Caco-2 (cell line): Measurements from ENCODE around the gene FAM53A. TPM values are rescaled to one million over a fixed set of nuclear protein-coding genes. Genes with fewer than 3 reads are reported as not detected.
A peak's percentile ranks its signal among the peaks of the same experiment; 100 is the strongest.

Experiments used
- BruUV-seq: library from RNA; stranded (reverse); fragments of 400-500 nt; replicated peaks from 2 replicates; lab custom pipeline; 2021; lab: Mats Ljungman, UMichigan
- CTCF ChIA-PET: fragments of 300-600 bp; sonication (Branson Sonifier 250); formaldehyde crosslinking; loops from one replicate; lab custom pipeline; 2022; ENCODE audit warnings: antibody characterized with exemption; lab: Charles Lee
- POLR2A ChIA-PET: fragments of 300-600 bp; sonication (Branson Sonifier 250); formaldehyde crosslinking; loops from one replicate; lab custom pipeline; 2022; ENCODE audit warnings: antibody characterized with exemption; lab: Charles Lee
- DNase-seq, 2 experiments: peaks; one replicate each; pipeline versions ENCODE4 v3.0.0 to v3.0.0-alpha.2; 2020 to 2022
- H3K27me3 ChIP-seq: replicated peaks from 2 replicates; pipeline ENCODE4 v1.6.0; 2011; ENCODE audit warnings: low read length; ENCODE audit not compliant: control insufficient read depth, insufficient read depth
- H3K36me3 ChIP-seq: 2 replicates; pipeline ENCODE4 v1.5.1; 2011; ENCODE audit warnings: low read length; ENCODE audit not compliant: control insufficient read depth, insufficient read depth
- H3K4me1 ChIP-seq: fragments of 250-450 bp; sonication (Bioruptor Pico); 2 replicates; pipeline ENCODE4 v1.5.1; 2020; ENCODE audit warnings: mild to moderate bottlenecking
- H3K4me3 ChIP-seq: 2 replicates; pipeline ENCODE4 v1.5.1; 2011; ENCODE audit warnings: low read depth, mild to moderate bottlenecking, control low read depth, low read length
- H3K9me3 ChIP-seq: fragments of 250-450 bp; sonication (Bioruptor Pico); 2 replicates; pipeline ENCODE4 v1.5.1; 2020; ENCODE audit warnings: mild to moderate bottlenecking, moderate library complexity
- H3K27ac Mint-ChIP-seq: one replicate; pipeline ENCODE4 v1.8.0; 2022; ENCODE audit warnings: mixed read lengths; ENCODE audit not compliant: unreplicated experiment
- H3K27me3 Mint-ChIP-seq: one replicate; pipeline ENCODE4 v1.8.0; 2022; ENCODE audit warnings: mixed read lengths; ENCODE audit not compliant: insufficient read depth, unreplicated experiment
- H3K36me3 Mint-ChIP-seq: one replicate; pipeline ENCODE4 v1.8.0; 2022; ENCODE audit warnings: mild to moderate bottlenecking, mixed read lengths; ENCODE audit not compliant: insufficient read depth, unreplicated experiment
- H3K4me1 Mint-ChIP-seq: one replicate; pipeline ENCODE4 v1.8.0; 2022; ENCODE audit warnings: low read depth, mixed read lengths; ENCODE audit not compliant: unreplicated experiment
- H3K4me3 Mint-ChIP-seq: one replicate; pipeline ENCODE4 v1.8.0; 2022; ENCODE audit warnings: mild to moderate bottlenecking, moderate library complexity, mixed read lengths; ENCODE audit not compliant: unreplicated experiment
- H3K9me3 Mint-ChIP-seq: one replicate; pipeline ENCODE4 v1.8.0; 2022; ENCODE audit warnings: mixed read lengths; ENCODE audit not compliant: unreplicated experiment
- CTCF ChIP-seq, 2 experiments: fragments of 200-600 bp in 1 of 2; IDR thresholded peaks; 1 replicate in 1 of 2; 2 replicates in 1 of 2; pipeline versions ENCODE4 v1.5.1 to v1.8.0; 2011 to 2022; ENCODE audit warnings: antibody characterized with exemption in 1 of 2, control low read depth in 1 of 2, inconsistent platforms in 1 of 2, low read depth in 1 of 2, low read length in 1 of 2, mild to moderate bottlenecking in 1 of 2, moderate library complexity in 1 of 2; ENCODE audit not compliant: insufficient read depth in 1 of 2, severe bottlenecking in 1 of 2, unreplicated experiment in 1 of 2
- intact Hi-C: fragments of 100-400 bp; cut with micrococcal nuclease; formaldehyde crosslinking; loops from one replicate; pipeline ENCODE4 v1.10.0; 2022; ENCODE audit not compliant: unreplicated experiment
- total RNA-seq: library from RNA; stranded (reverse); gene quantifications from 2 replicates; pipeline ENCODE4 v1.2.3, GENCODE V29; 2022

Gene FAM53A
- total RNA-seq, 1 experiment from 2014 or later: 4.1 TPM

- peaks cover 8% of the 10 kb centered on the region for H3K4me1 Mint-ChIP-seq
- H3K36me3 Mint-ChIP-seq: peaks cover 10% of the 10 kb centered on the region
- H3K27me3 Mint-ChIP-seq: peaks cover 10% of the 10 kb centered on the region
- peak overlapping the region; percentile 55 for H3K4me3 Mint-ChIP-seq
- intact Hi-C loops: no loop called here
- Histone ChIP-seq H3K9me3 (no peaks in the 10 kb centered on the region), H3K27me3 (no peaks in the 10 kb centered on the region), H3K4me1 (peaks cover 3% of the 10 kb centered on the region; the same call in 1 of the 2 replicates), H3K36me3 (no peaks in the 10 kb centered on the region), H3K4me3 (no peak overlapping the region)
- ChIA-PET CTCF (interaction anchor here (0.6 to 0.9 kb wide), 2 partner anchors 223 to 249 kb away, joined by 3 to 13 read pairs; no protein-coding TSS in a partner anchor), POLR2A (no interaction called here)
- peak; percentile 56 to 57 for DNase-seq
- no TSS peak for BruUV-seq
- TF ChIP-seq CTCF (IDR thresholded peaks at IDR 0.05; ENCODE audit: insufficient read depth in 1 of 2, low read depth in 1 of 2, low read length in 1 of 2, severe bottlenecking in 1 of 2, unreplicated experiment in 1 of 2): peak in 1 of 2 experiments; percentile 67
- H3K27ac Mint-ChIP-seq: no peak overlapping the region
- no peaks in the 10 kb centered on the region for H3K9me3 Mint-ChIP-seq
Observed at GRCh38 chr4:1604706-1605205, 79.4 kb downstream of the FAM53A start.

DNA sequence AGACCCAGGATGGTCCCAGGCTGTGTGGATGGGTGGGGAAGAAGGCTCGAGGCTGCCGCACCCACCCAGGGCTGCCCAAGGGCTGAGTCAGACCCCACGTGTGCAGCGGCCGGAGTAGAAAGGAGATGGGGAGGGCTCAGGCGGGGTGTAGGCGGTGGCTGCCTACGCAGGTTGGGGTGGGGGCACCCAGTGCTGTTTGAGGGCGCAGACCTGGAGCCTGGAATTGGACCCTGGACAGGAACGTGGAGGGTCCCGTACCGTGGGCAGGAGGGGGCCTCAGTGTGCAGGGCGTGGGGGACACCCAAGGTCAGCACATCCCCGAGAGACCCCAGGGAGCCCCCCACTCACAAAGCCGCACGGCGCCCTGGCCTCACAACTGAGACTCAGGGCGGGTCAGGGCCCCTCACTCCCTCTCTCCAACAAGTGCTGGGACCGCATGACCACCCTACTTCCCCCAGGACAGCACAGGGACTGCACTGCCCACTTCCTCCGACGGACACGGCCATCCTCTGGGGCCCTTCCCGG lies 79.9 kb downstream of the FAM53A start:
- Histone ChIP-seq H3K4me3 (no peak overlapping the region), H3K4me1 (peaks cover 3% of the 10 kb centered on the region; the same call in 1 of the 2 replicates), H3K36me3 (no peaks in the 10 kb centered on the region), H3K9me3 (no peaks in the 10 kb centered on the region), H3K27me3 (no peaks in the 10 kb centered on the region)
- Mint-ChIP-seq H3K4me1 (peaks cover 8% of the 10 kb centered on the region), H3K36me3 (peaks cover 10% of the 10 kb centered on the region), H3K4me3 (no peak overlapping the region), H3K27me3 (peaks cover 10% of the 10 kb centered on the region), H3K9me3 (no peaks in the 10 kb centered on the region), H3K27ac (no peak overlapping the region)
- intact Hi-C loops: no loop called here
- POLR2A ChIA-PET: no interaction called here
- BruUV-seq: no TSS peak
- DNase-seq: no peak
- CTCF ChIA-PET: interaction anchor here (0.9 kb wide), 1 partner anchor 248 kb away, joined by 3 read pairs; no protein-coding TSS in a partner anchor
- no peak for TF ChIP-seq CTCF (IDR thresholded peaks at IDR 0.05; ENCODE audit: insufficient read depth in 1 of 2, low read depth in 1 of 2, low read length in 1 of 2, severe bottlenecking in 1 of 2, unreplicated experiment in 1 of 2)

- Mint-ChIP-seq H3K36me3 (peaks cover 10% of the 10 kb centered on the region), H3K4me1 (peaks cover 8% of the 10 kb centered on the region), H3K27me3 (peaks cover 10% of the 10 kb centered on the region), H3K27ac (no peak overlapping the region), H3K9me3 (no peaks in the 10 kb centered on the region), H3K4me3 (no peak overlapping the region)
- no peak for TF ChIP-seq CTCF (IDR thresholded peaks at IDR 0.05; ENCODE audit: insufficient read depth in 1 of 2, low read depth in 1 of 2, low read length in 1 of 2, severe bottlenecking in 1 of 2, unreplicated experiment in 1 of 2)
- H3K4me1 ChIP-seq: peaks cover 3% of the 10 kb centered on the region; the same call in 1 of the 2 replicates
- intact Hi-C loops: no loop called here
- BruUV-seq: no TSS peak
- no peaks in the 10 kb centered on the region for H3K36me3 ChIP-seq
- ChIA-PET CTCF (no interaction called here), POLR2A (no interaction called here)
- no peak for DNase-seq
- H3K27me3 ChIP-seq: no peaks in the 10 kb centered on the region
- H3K4me3 ChIP-seq: no peak overlapping the region
- no peaks in the 10 kb centered on the region for H3K9me3 ChIP-seq
Observed at GRCh38 chr4:1603413-1604135, 80.5 kb downstream of the FAM53A start.
